Panc1 (cell line): ENCODE measurements around the gene MAST4. TPM values are rescaled to one million over a fixed set of nuclear protein-coding genes. Genes with fewer than 3 reads are reported as not detected.

Source experiments
- ATAC-seq: fragments of 200-7000 bp; cut with Tn5 transposase; 2 replicates; pipeline ENCODE4 v1.9.1; 2020; ENCODE audit warnings: mild to moderate bottlenecking, moderate library complexity
- BruUV-seq: library from RNA; stranded (reverse); fragments of 400-500 nt; replicated peaks from 2 replicates; lab custom pipeline; 2021; lab: Mats Ljungman, UMichigan
- CTCF ChIA-PET: fragments of 300-600 bp; sonication (Branson Sonifier 250); formaldehyde crosslinking; loops from one replicate; lab custom pipeline; 2022; ENCODE audit warnings: antibody characterized with exemption; lab: Charles Lee
- POLR2A ChIA-PET: fragments of 300-600 bp; sonication (Branson Sonifier 250); formaldehyde crosslinking; loops from one replicate; lab custom pipeline; 2022; ENCODE audit warnings: antibody characterized with exemption; lab: Charles Lee
- DNase-seq: peaks from one replicate; pipeline ENCODE4 v3.0.0-alpha.2; 2010; ENCODE audit warnings: low read depth, low spot score
- H3K27ac ChIP-seq: 2 replicates; pipeline ENCODE4 v1.5.1; 2011; ENCODE audit warnings: mild to moderate bottlenecking, low read length, inconsistent platforms
- H3K27me3 ChIP-seq: fragments of 200-500 bp; sonication (Bioruptor generic); 2 replicates; pipeline ENCODE4 v1.6.0; 2014; ENCODE audit warnings: low read length, inconsistent platforms; ENCODE audit not compliant: control insufficient read depth, insufficient read depth
- H3K36me3 ChIP-seq: fragments of 200-500 bp; sonication (Bioruptor generic); 2 replicates; pipeline ENCODE4 v1.5.1; 2014; ENCODE audit warnings: inconsistent platforms, mild to moderate bottlenecking, low read length, moderate library complexity; ENCODE audit not compliant: control insufficient read depth, insufficient read depth
- H3K4me1 ChIP-seq: 2 replicates; pipeline ENCODE4 v1.5.1; 2011; ENCODE audit warnings: inconsistent platforms, mild to moderate bottlenecking, low read length, moderate library complexity; ENCODE audit not compliant: control insufficient read depth, insufficient read depth
- H3K4me3 ChIP-seq, 2 experiments: 2 replicates each; pipeline ENCODE4 v1.5.1; 2011 to 2012; ENCODE audit warnings: low read depth in 2 of 2, low read length in 2 of 2, mild to moderate bottlenecking in 2 of 2, inconsistent platforms in 1 of 2, moderate library complexity in 1 of 2
- H3K9me3 ChIP-seq: fragments of 200-500 bp; sonication (Bioruptor generic); 2 replicates; pipeline ENCODE4 v1.5.1; 2014; ENCODE audit warnings: low read depth, mild to moderate bottlenecking, inconsistent platforms, low read length, moderate library complexity; ENCODE audit not compliant: control insufficient read depth, insufficient read depth
- CTCF ChIP-seq: fragments of 450-650 bp; IDR thresholded peaks from 2 replicates; pipeline ENCODE4 v1.5.1; 2017; ENCODE audit warnings: mild to moderate bottlenecking
- POLR2AphosphoS5 ChIP-seq: IDR thresholded peaks from 2 replicates; pipeline ENCODE4 v1.6.1; 2012; ENCODE audit warnings: mild to moderate bottlenecking, low read depth, low read length, moderate library complexity
- REST ChIP-seq, 2 experiments: IDR thresholded peaks; 2 replicates each; pipeline ENCODE4 v1.6.1; 2011 to 2012; ENCODE audit warnings: low read depth in 2 of 2, control low read depth in 1 of 2, low read length in 1 of 2, mild to moderate bottlenecking in 1 of 2, moderate library complexity in 1 of 2; ENCODE audit not compliant: insufficient read depth in 1 of 2
- SIN3A ChIP-seq: IDR thresholded peaks from 2 replicates; pipeline ENCODE4 v1.6.1; 2012; ENCODE audit warnings: low read depth, mild to moderate bottlenecking, low read length, moderate library complexity, borderline replicate concordance; ENCODE audit not compliant: insufficient read depth
- TCF7L2 ChIP-seq: IDR thresholded peaks from 2 replicates; pipeline ENCODE4 v1.6.1; 2011; ENCODE audit warnings: mild to moderate bottlenecking, low read depth, low read length, inconsistent platforms
- in situ Hi-C: cut with HindIII; loops from 2 replicates; pipeline ENCODE4 v1.10.0; 2016; ENCODE audit warnings: low sequenced_read_pairs, low pct_unique_long_range_greater_than_20kb
- intact Hi-C: fragments of 100-400 bp; cut with micrococcal nuclease; formaldehyde crosslinking; loops from one replicate; pipeline ENCODE4 v1.10.0; 2022; ENCODE audit not compliant: unreplicated experiment
- total RNA-seq: library from RNA; stranded (reverse); gene quantifications from one replicate; pipeline ENCODE4 v1.2.1, GENCODE V29; 2021; ENCODE audit not compliant: unreplicated experiment

MAST4 gene
- total RNA-seq, 1 experiment from 2014 or later, result 1.8 TPM

- TF ChIP-seq POLR2AphosphoS5 (no peak), SIN3A (no peak), CTCF (no peak), REST (IDR thresholded peaks at IDR 0.05; ENCODE audit: insufficient read depth in 1 of 2, low read depth in 2 of 2, low read length in 1 of 2) (no peak), TCF7L2 (no peak)
- ChIA-PET CTCF (no interaction called here), POLR2A (no interaction called here)
- no peaks in the 10 kb centered on the region for H3K27me3 ChIP-seq
- intact Hi-C loops (no loop called here), in situ Hi-C loops (no loop called here)
- no peaks in the 10 kb centered on the region for H3K4me1 ChIP-seq
- no peaks in the 10 kb centered on the region for H3K9me3 ChIP-seq
- no peak overlapping the region for H3K27ac ChIP-seq
- no TSS peak for BruUV-seq
- ATAC-seq (no peak), DNase-seq (no peak)
- H3K36me3 ChIP-seq, result no peaks in the 10 kb centered on the region
- no peak overlapping the region for H3K4me3 ChIP-seq
These were observed 469.0 kb downstream of the MAST4 start for GRCh38 chr5:67065237-67065636.

GRCh38 chr5:67065696-67066095, 469.5 kb downstream of the MAST4 start:
- Histone ChIP-seq H3K27ac (no peak overlapping the region), H3K4me1 (no peaks in the 10 kb centered on the region), H3K4me3 (no peak overlapping the region), H3K36me3 (no peaks in the 10 kb centered on the region), H3K9me3 (no peaks in the 10 kb centered on the region), H3K27me3 (no peaks in the 10 kb centered on the region)
- POLR2A ChIA-PET, result no interaction called here
- ATAC-seq, result no peak
- TF ChIP-seq POLR2AphosphoS5, result no peak
- TF ChIP-seq REST (IDR thresholded peaks at IDR 0.05; ENCODE audit: insufficient read depth in 1 of 2, low read depth in 2 of 2, low read length in 1 of 2), result no peak
- TF ChIP-seq TCF7L2, result no peak
- TF ChIP-seq SIN3A, result no peak
- no peak for TF ChIP-seq CTCF
- no TSS peak for BruUV-seq
- no peak for DNase-seq
- intact Hi-C loops (no loop called here), in situ Hi-C loops (no loop called here)
- CTCF ChIA-PET, result no interaction called here
